Loucy (cell line): ENCODE measurements around the gene C1orf216.
A peak's percentile ranks its signal among the peaks of the same experiment; 100 is the strongest.

Experiments used
- H2AFZ ChIP-seq: fragments of 200-600 bp; sonication (generic); 2 replicates; pipeline ENCODE4 v1.6.0; 2016; ENCODE audit warnings: antibody characterized with exemption, mild to moderate bottlenecking, low read length, moderate library complexity
- H3F3A ChIP-seq: fragments of 200-600 bp; 2 replicates; pipeline ENCODE4 v1.6.0; 2016; ENCODE audit warnings: antibody characterized with exemption, low read depth, mild to moderate bottlenecking
- H3K27me3 ChIP-seq: fragments of 200-600 bp; sonication (generic); 2 replicates; pipeline ENCODE4 v1.6.1; 2014; ENCODE audit warnings: low read length, mild to moderate bottlenecking; ENCODE audit not compliant: insufficient read depth, poor library complexity, severe bottlenecking
- H3K36me3 ChIP-seq: fragments of 200-600 bp; sonication (generic); 2 replicates; pipeline ENCODE4 v1.6.1; 2016; ENCODE audit warnings: low read length; ENCODE audit not compliant: insufficient read depth
- H3K4me1 ChIP-seq: fragments of 200-600 bp; sonication (generic); 2 replicates; pipeline ENCODE4 v1.5.1; 2014; ENCODE audit warnings: low read length, mild to moderate bottlenecking; ENCODE audit not compliant: insufficient read depth, poor library complexity, severe bottlenecking
- H3K4me2 ChIP-seq: fragments of 200-600 bp; sonication (generic); 2 replicates; pipeline ENCODE4 v1.6.0; 2014; ENCODE audit warnings: antibody characterized with exemption, low read length, low read depth, mild to moderate bottlenecking; ENCODE audit not compliant: poor library complexity, severe bottlenecking
- H3K4me3 ChIP-seq: fragments of 200-600 bp; sonication (generic); 2 replicates; pipeline ENCODE4 v1.5.1; 2014; ENCODE audit warnings: low read length, mild to moderate bottlenecking, mixed read lengths; ENCODE audit not compliant: poor library complexity, severe bottlenecking
- H3K79me2 ChIP-seq: fragments of 200-600 bp; sonication (generic); 2 replicates; pipeline ENCODE4 v1.6.1; 2014; ENCODE audit warnings: low read length; ENCODE audit not compliant: insufficient read depth
- H3K9ac ChIP-seq: fragments of 200-600 bp; sonication (generic); 2 replicates; pipeline ENCODE4 v1.6.0; 2014; ENCODE audit warnings: mild to moderate bottlenecking, low read depth, low read length, moderate library complexity; ENCODE audit not compliant: poor library complexity, severe bottlenecking
- H3K9me2 ChIP-seq: fragments of 200-600 bp; sonication (generic); replicated peaks from 2 replicates; pipeline ENCODE4 v1.6.1; 2016; ENCODE audit warnings: low read depth, low read length, mixed read lengths
- H3K9me3 ChIP-seq: fragments of 200-600 bp; sonication (generic); 2 replicates; pipeline ENCODE4 v1.6.1; 2014; ENCODE audit warnings: mild to moderate bottlenecking, antibody characterized with exemption, low read length, low read depth; ENCODE audit not compliant: insufficient read depth
- H4K20me1 ChIP-seq: fragments of 200-600 bp; sonication (generic); 2 replicates; pipeline ENCODE4 v1.6.0; 2014; ENCODE audit warnings: antibody characterized with exemption, low read length, mild to moderate bottlenecking; ENCODE audit not compliant: insufficient read depth, poor library complexity, severe bottlenecking
- EZH2phosphoT487 ChIP-seq: fragments of 200-600 bp; IDR thresholded peaks from 2 replicates; pipeline ENCODE4 v1.6.1; 2018; ENCODE audit warnings: antibody characterized with exemption, mild to moderate bottlenecking, moderate library complexity, borderline replicate concordance
- TF ChIP-seq, protein P1 (sequence below): fragments of 200-600 bp; sonication (generic); conservative IDR thresholded peaks from 2 replicates; pipeline ENCODE4 v1.5.1; 2014; ENCODE audit warnings: mild to moderate bottlenecking, antibody characterized with exemption, low read length

Gene C1orf216

DNA sequence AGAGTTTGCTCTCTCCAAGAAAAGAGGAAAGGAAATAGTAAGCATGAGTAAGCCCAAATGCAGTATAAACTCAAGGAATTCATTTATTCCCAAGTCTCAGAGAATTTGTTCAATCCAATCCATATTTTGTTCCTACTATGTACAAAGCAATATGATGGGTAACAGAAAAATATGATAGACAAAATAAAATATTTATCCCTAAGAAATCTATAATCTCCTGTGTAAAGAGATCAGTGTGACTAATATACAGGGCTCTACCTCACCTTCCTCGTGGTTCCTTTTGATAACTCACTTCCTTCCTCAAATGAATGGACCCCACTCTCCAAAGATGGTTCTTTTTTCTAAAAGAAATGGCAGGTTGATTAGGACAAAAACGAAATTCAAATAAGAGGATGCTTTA, 43.5 kb upstream of the C1orf216 start:
- H2AFZ ChIP-seq, result no peak overlapping the region
- H3K9me2 ChIP-seq, result no peaks in the 10 kb centered on the region
- no peak for TF ChIP-seq EZH2phosphoT487
- TF ChIP-seq, protein P1, sequence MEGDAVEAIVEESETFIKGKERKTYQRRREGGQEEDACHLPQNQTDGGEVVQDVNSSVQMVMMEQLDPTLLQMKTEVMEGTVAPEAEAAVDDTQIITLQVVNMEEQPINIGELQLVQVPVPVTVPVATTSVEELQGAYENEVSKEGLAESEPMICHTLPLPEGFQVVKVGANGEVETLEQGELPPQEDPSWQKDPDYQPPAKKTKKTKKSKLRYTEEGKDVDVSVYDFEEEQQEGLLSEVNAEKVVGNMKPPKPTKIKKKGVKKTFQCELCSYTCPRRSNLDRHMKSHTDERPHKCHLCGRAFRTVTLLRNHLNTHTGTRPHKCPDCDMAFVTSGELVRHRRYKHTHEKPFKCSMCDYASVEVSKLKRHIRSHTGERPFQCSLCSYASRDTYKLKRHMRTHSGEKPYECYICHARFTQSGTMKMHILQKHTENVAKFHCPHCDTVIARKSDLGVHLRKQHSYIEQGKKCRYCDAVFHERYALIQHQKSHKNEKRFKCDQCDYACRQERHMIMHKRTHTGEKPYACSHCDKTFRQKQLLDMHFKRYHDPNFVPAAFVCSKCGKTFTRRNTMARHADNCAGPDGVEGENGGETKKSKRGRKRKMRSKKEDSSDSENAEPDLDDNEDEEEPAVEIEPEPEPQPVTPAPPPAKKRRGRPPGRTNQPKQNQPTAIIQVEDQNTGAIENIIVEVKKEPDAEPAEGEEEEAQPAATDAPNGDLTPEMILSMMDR, result no peak
- H3K9me3 ChIP-seq, result no peaks in the 10 kb centered on the region
- peaks cover 55% of the 10 kb centered on the region for H3K79me2 ChIP-seq
- H3K27me3 ChIP-seq, result no peaks in the 10 kb centered on the region
- no peaks in the 10 kb centered on the region; the same call in 1 of the 2 replicates for H3F3A ChIP-seq
- H3K36me3 ChIP-seq, result peaks cover 34% of the 10 kb centered on the region; the same call in 1 of the 2 replicates
- H3K9ac ChIP-seq, result peak overlapping the region; percentile 33
- H3K4me2 ChIP-seq, result peak overlapping the region; percentile 65
- peak overlapping the region; percentile 39 for H3K4me3 ChIP-seq
- H3K4me1 ChIP-seq, result peaks cover 40% of the 10 kb centered on the region
- peaks cover 8% of the 10 kb centered on the region for H4K20me1 ChIP-seq

DNA sequence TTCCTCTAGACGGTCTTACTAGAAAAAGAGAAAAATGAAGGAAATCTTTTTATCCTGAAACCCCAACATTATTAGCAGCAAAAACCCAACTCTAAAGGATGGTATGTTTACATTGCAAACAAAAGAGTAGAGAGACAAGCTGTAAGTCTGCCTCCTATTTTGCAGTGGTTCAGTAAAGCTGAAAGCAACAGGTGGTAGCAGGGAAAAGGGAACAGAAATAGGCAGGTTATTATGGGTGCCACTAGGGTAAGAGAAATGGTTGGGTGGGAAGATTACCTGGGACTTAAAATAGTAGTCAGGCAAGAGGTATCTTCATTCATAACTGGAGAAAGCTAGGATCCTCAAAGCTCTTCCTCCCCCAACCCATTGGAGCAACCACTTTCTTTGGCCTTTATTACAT, 37.4 kb upstream of the C1orf216 start:
- no peak for TF ChIP-seq EZH2phosphoT487
- TF ChIP-seq, protein P1, result no peak
- H3K4me3 ChIP-seq, result no peak overlapping the region
- no peaks in the 10 kb centered on the region for H3K27me3 ChIP-seq
- no peak overlapping the region for H3K4me2 ChIP-seq
- no peaks in the 10 kb centered on the region for H3K4me1 ChIP-seq
- no peaks in the 10 kb centered on the region for H3K9me3 ChIP-seq
- no peak overlapping the region for H2AFZ ChIP-seq
- no peaks in the 10 kb centered on the region for H4K20me1 ChIP-seq
- no peaks in the 10 kb centered on the region for H3K9me2 ChIP-seq
- peaks cover 35% of the 10 kb centered on the region for H3K36me3 ChIP-seq
- peaks cover 12% of the 10 kb centered on the region for H3K79me2 ChIP-seq
- H3K9ac ChIP-seq, result no peak overlapping the region
- no peaks in the 10 kb centered on the region for H3F3A ChIP-seq

DNA sequence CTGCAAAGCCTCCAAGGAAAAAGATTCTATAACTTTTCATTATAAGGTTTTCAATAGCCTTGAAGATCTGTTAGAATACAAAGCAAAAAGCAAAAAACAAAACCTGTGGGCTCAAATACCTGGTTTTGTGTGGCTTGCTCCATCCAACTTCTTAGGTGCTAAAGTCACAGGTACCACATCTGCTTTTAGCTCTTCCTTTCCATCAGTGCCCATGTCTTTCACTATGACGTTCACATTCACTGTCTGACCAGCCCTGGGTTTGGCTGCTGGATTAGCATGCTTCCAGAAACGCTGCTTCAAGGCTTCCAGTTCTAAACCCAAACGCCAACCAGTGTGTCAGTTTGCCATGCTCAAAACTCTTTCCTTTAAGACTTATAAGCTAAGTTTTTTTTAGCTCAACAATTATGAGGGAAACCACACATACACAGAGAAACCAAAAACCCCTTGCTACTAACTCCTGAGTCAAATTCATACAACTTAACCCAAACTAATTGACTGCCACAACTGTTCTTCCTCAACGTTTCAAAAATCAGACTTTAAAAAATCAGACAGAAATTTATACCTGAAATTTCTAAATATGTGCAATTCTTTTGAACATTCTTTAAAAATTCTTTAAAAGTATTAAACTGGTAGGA, 35.1 kb upstream of the C1orf216 start:
- TF ChIP-seq, protein P1, result no peak
- TF ChIP-seq EZH2phosphoT487, result no peak
- peaks cover 34% of the 10 kb centered on the region for H3K36me3 ChIP-seq
- no peaks in the 10 kb centered on the region for H3K4me1 ChIP-seq
- peaks cover 5% of the 10 kb centered on the region for H3K79me2 ChIP-seq
- no peaks in the 10 kb centered on the region for H3K9me2 ChIP-seq
- H4K20me1 ChIP-seq, result no peaks in the 10 kb centered on the region
- no peak overlapping the region for H3K4me2 ChIP-seq
- H3K9me3 ChIP-seq, result no peaks in the 10 kb centered on the region
- no peaks in the 10 kb centered on the region for H3F3A ChIP-seq
- no peak overlapping the region for H3K4me3 ChIP-seq
- H2AFZ ChIP-seq, result no peak overlapping the region
- H3K27me3 ChIP-seq, result no peaks in the 10 kb centered on the region
- no peak overlapping the region for H3K9ac ChIP-seq
